Astrocyte of the cerebellum (primary cell): ENCODE data around the gene RMDN3.
A peak's percentile ranks its signal among the peaks of the same experiment; 100 is the strongest.

Experiments used
- DNase-seq: peaks from one replicate; pipeline ENCODE4 v3.0.0-alpha.2; 2011; ENCODE audit warnings: low read depth
- H3K4me3 ChIP-seq: 2 replicates; pipeline ENCODE4 v1.5.1; 2011; ENCODE audit warnings: mild to moderate bottlenecking, low read depth, low read length, moderate library complexity
- CTCF ChIP-seq: IDR thresholded peaks from 2 replicates; pipeline ENCODE4 v1.5.1; 2012; ENCODE audit warnings: low read length, low read depth, moderate library complexity, mild to moderate bottlenecking; ENCODE audit errors: missing control alignments
- in situ Hi-C: cut with HindIII; loops from 2 replicates; pipeline ENCODE4 v1.10.0; 2017; ENCODE audit warnings: low sequenced_read_pairs

RMDN3 gene

GRCh38 chr15:40736575-40736974 is 18.5 kb downstream of the RMDN3 start:
- no peak for TF ChIP-seq CTCF
- in situ Hi-C loops: loop anchor here (10.0 kb wide), 1 partner anchor 148 kb away; no protein-coding TSS in a partner anchor
- no peak overlapping the region for H3K4me3 ChIP-seq
- DNase-seq: no peak

- no peak overlapping the region for H3K4me3 ChIP-seq
- TF ChIP-seq CTCF: no peak
- peak; percentile 11 for DNase-seq
- in situ Hi-C loops: loop anchor here (10.0 kb wide), 1 partner anchor 154 kb away; no protein-coding TSS in a partner anchor
Measured at GRCh38 chr15:40731034-40731433, 24.0 kb downstream of the RMDN3 start.

- in situ Hi-C loops: no loop called here
- DNase-seq: no peak
- no peak overlapping the region for H3K4me3 ChIP-seq
- no peak for TF ChIP-seq CTCF
Measured at GRCh38 chr15:40723919-40724318, 31.1 kb downstream of the RMDN3 start.

GRCh38 chr15:40722934-40723333 is 32.1 kb downstream of the RMDN3 start:
- no peak for DNase-seq
- H3K4me3 ChIP-seq: no peak overlapping the region
- no peak for TF ChIP-seq CTCF
- in situ Hi-C loops: no loop called here

- H3K4me3 ChIP-seq: no peak overlapping the region
- no peak for TF ChIP-seq CTCF
- no peak for DNase-seq
- in situ Hi-C loops: no loop called here
Measured at GRCh38 chr15:40722354-40722753, 32.7 kb downstream of the RMDN3 start.

GRCh38 chr15:40721701-40722100 is 33.4 kb downstream of the RMDN3 start:
- in situ Hi-C loops: no loop called here
- no peak for DNase-seq
- no peak overlapping the region for H3K4me3 ChIP-seq
- TF ChIP-seq CTCF: no peak

- in situ Hi-C loops: no loop called here
- DNase-seq: no peak
- TF ChIP-seq CTCF: no peak
- H3K4me3 ChIP-seq: no peak overlapping the region
Measured at GRCh38 chr15:40716165-40716564, 38.9 kb downstream of the RMDN3 start.
